Measurements from ENCODE around the gene ULK4.

GRCh38 chr3:41304593-41304992 is 657.3 kb downstream of the ULK4 start:
- TF ChIP-seq CTCF (IDR thresholded peaks at IDR 0.05) (no peak), POLR2A (IDR thresholded peaks at IDR 0.05) (no peak)

Measured in lower leg skin (tissue), 3 donors.